H1 (cell line): Measurements from ENCODE around the gene BOD1L2. TPM values are rescaled to one million over a fixed set of nuclear protein-coding genes. Genes with fewer than 3 reads are reported as not detected.

Experiments used
- CTCF ChIA-PET: fragments of 300-600 bp; sonication (Branson Sonifier 250); formaldehyde crosslinking; loops from one replicate; lab custom pipeline; 2021; ENCODE audit not compliant: partially characterized antibody; lab: Charles Lee
- POLR2A ChIA-PET: fragments of 300-600 bp; sonication (Branson Sonifier 250); formaldehyde crosslinking; loops from one replicate; lab custom pipeline; 2021; ENCODE audit warnings: inconsistent platforms; ENCODE audit not compliant: partially characterized antibody; lab: Charles Lee
- DNase-seq, 2 experiments: peaks; one replicate each; pipeline versions ENCODE4 v3.0.0 to v3.0.0-alpha.2; 2010 to 2022; ENCODE audit warnings: low spot score in 2 of 2, low read depth in 1 of 2, mixed read lengths in 1 of 2
- FAIRE-seq: peaks from 2 replicates; lab custom pipeline; 2011; peaks lifted over from hg19 to GRCh38; lab: Jason Lieb, UNC
- H2AFZ ChIP-seq: 2 replicates; pipeline ENCODE4 v1.8.1; 2012; ENCODE audit warnings: low read length, inconsistent platforms
- H2AK5ac ChIP-seq: 2 replicates; pipeline ENCODE4 v1.6.1; 2013; ENCODE audit warnings: low read depth, low read length
- H2BK120ac ChIP-seq: replicated peaks from 2 replicates; pipeline ENCODE3; 2013; ENCODE audit warnings: low read depth, low read length, inconsistent platforms
- H2BK12ac ChIP-seq: 2 replicates; pipeline ENCODE4 v1.6.1; 2013; ENCODE audit warnings: low read depth, low read length
- H2BK15ac ChIP-seq: 2 replicates; pipeline ENCODE4 v1.6.1; 2013; ENCODE audit warnings: low read length
- H2BK20ac ChIP-seq: 2 replicates; pipeline ENCODE4 v1.6.1; 2013; ENCODE audit warnings: low read length
- H2BK5ac ChIP-seq: 2 replicates; pipeline ENCODE4 v1.6.1; 2013; ENCODE audit warnings: low read depth, low read length
- H3K14ac ChIP-seq: 2 replicates; pipeline ENCODE4 v1.6.1; 2013; ENCODE audit warnings: inconsistent platforms; ENCODE audit not compliant: insufficient read length
- H3K18ac ChIP-seq: 2 replicates; pipeline ENCODE4 v1.6.1; 2013; ENCODE audit warnings: low read length; ENCODE audit errors: extremely low read depth
- H3K23ac ChIP-seq: 2 replicates; pipeline ENCODE4 v1.6.1; 2013; ENCODE audit warnings: inconsistent platforms; ENCODE audit not compliant: insufficient read length
- H3K23me2 ChIP-seq: 2 replicates; pipeline ENCODE4 v1.6.1; 2013; ENCODE audit warnings: low read depth, low read length
- H3K27ac ChIP-seq: 2 replicates; pipeline ENCODE4 v1.6.1; 2011; ENCODE audit warnings: low read depth, low read length, inconsistent platforms
- H3K27me3 ChIP-seq, 4 experiments: replicated peaks in 1 of 4; 1 replicate in 1 of 4; 2 replicates in 3 of 4; pipeline versions ENCODE4 v1.6.1 to v1.8.1; 2011 to 2013; ENCODE audit warnings: low read length in 3 of 4, mild to moderate bottlenecking in 3 of 4, inconsistent platforms in 2 of 4, mixed read lengths in 2 of 4, moderate library complexity in 1 of 4; ENCODE audit not compliant: control insufficient read depth in 3 of 4, insufficient read depth in 3 of 4; ENCODE audit errors: extremely low read depth in 1 of 4
- H3K36me3 ChIP-seq, 4 experiments: 2 replicates each; pipeline versions ENCODE4 v1.6.1 to v1.8.1; 2011 to 2013; ENCODE audit warnings: mild to moderate bottlenecking in 4 of 4, low read length in 3 of 4, moderate library complexity in 2 of 4, control low read depth in 1 of 4, inconsistent platforms in 1 of 4; ENCODE audit not compliant: insufficient read depth in 4 of 4, control insufficient read depth in 2 of 4
- H3K4ac ChIP-seq: replicated peaks from 2 replicates; pipeline ENCODE3; 2013; ENCODE audit warnings: low read length, low read depth, mixed read lengths, inconsistent platforms; ENCODE audit not compliant: insufficient read length
- H3K4me1 ChIP-seq, 4 experiments: replicated peaks in 1 of 4; 1 replicate in 1 of 4; 2 replicates in 3 of 4; pipeline versions ENCODE4 v1.6.1 to v1.8.1; 2011 to 2013; ENCODE audit warnings: low read length in 3 of 4, inconsistent platforms in 2 of 4, mixed read lengths in 1 of 4; ENCODE audit not compliant: insufficient read depth in 4 of 4, control insufficient read depth in 3 of 4
- H3K4me2 ChIP-seq, 2 experiments: 2 replicates each; pipeline versions ENCODE4 v1.6.1 to v1.8.1; 2011 to 2013; ENCODE audit warnings: low read depth in 2 of 2, low read length in 2 of 2, control low read depth in 1 of 2, inconsistent platforms in 1 of 2, mild to moderate bottlenecking in 1 of 2; ENCODE audit not compliant: insufficient read depth in 1 of 2
- H3K4me3 ChIP-seq, 4 experiments: fragments of 200-600, 300-600 bp in 1 of 4; sonication (generic), shearing (Covaris generic), sonication (Bioruptor Twin) in 1 of 4; 2 replicates each; pipeline versions ENCODE4 v1.5.1 to v1.8.1; 2011 to 2016; ENCODE audit warnings: low read length in 4 of 4, low read depth in 3 of 4, control low read depth in 2 of 4, inconsistent platforms in 2 of 4, mild to moderate bottlenecking in 2 of 4, mixed read lengths in 1 of 4, moderate library complexity in 1 of 4; ENCODE audit not compliant: insufficient read depth in 2 of 4; ENCODE audit errors: extremely low read depth in 1 of 4
- H3K56ac ChIP-seq: replicated peaks from 2 replicates; pipeline ENCODE3; 2013; ENCODE audit warnings: low read depth, mild to moderate bottlenecking, mixed read lengths, low read length, inconsistent platforms; ENCODE audit not compliant: insufficient read length
- H3K79me1 ChIP-seq: 2 replicates; pipeline ENCODE4 v1.6.1; 2013; ENCODE audit warnings: low read depth, low read length, control low read depth
- H3K79me2 ChIP-seq, 2 experiments: 2 replicates each; pipeline versions ENCODE4 v1.6.1 to v1.8.1; 2012 to 2013; ENCODE audit warnings: low read length in 2 of 2, mild to moderate bottlenecking in 2 of 2, inconsistent platforms in 1 of 2; ENCODE audit not compliant: insufficient read depth in 2 of 2, control insufficient read depth in 1 of 2
- H3K9ac ChIP-seq, 4 experiments: replicated peaks in 1 of 4; 1 replicate in 1 of 4; 2 replicates in 3 of 4; pipeline versions ENCODE4 v1.6.1 to v1.8.1; 2011 to 2013; ENCODE audit warnings: low read depth in 3 of 4, low read length in 3 of 4, control low read depth in 2 of 4, mild to moderate bottlenecking in 2 of 4, moderate library complexity in 2 of 4, inconsistent platforms in 1 of 4; ENCODE audit errors: extremely low read depth in 1 of 4
- H3K9me3 ChIP-seq, 2 experiments: 2 replicates each; pipeline versions ENCODE4 v1.6.1 to v1.8.1; 2012 to 2013; ENCODE audit warnings: mild to moderate bottlenecking in 2 of 2, moderate library complexity in 2 of 2, control low read depth in 1 of 2, inconsistent platforms in 1 of 2, low read depth in 1 of 2, low read length in 1 of 2, mixed read lengths in 1 of 2; ENCODE audit not compliant: insufficient read depth in 2 of 2
- H4K20me1 ChIP-seq, 2 experiments: replicated peaks in 1 of 2; 2 replicates each; pipeline versions ENCODE3 to v1.8.1; 2011 to 2013; ENCODE audit warnings: inconsistent platforms in 2 of 2, low read length in 2 of 2, mild to moderate bottlenecking in 1 of 2; ENCODE audit not compliant: insufficient read depth in 2 of 2, control insufficient read depth in 1 of 2
- H4K5ac ChIP-seq: 2 replicates; pipeline ENCODE4 v1.6.1; 2013; ENCODE audit warnings: low read length, low read depth, mixed read lengths, inconsistent platforms; ENCODE audit not compliant: insufficient read length
- H4K8ac ChIP-seq: 2 replicates; pipeline ENCODE4 v1.8.0; 2013; ENCODE audit warnings: mild to moderate bottlenecking, moderate library complexity, low read length, inconsistent platforms; ENCODE audit not compliant: insufficient read depth; ENCODE audit errors: extremely low read depth
- H4K91ac ChIP-seq: replicated peaks from 2 replicates; pipeline ENCODE3; 2013; ENCODE audit warnings: low read length, mixed read lengths, inconsistent platforms; ENCODE audit not compliant: insufficient read length
- ASH2L ChIP-seq: fragments of 200-600, 300-600 bp; sonication (generic); IDR thresholded peaks from one replicate; pipeline ENCODE4 v1.7.1; 2017; ENCODE audit warnings: low read length
- EGR1 ChIP-seq: IDR thresholded peaks from 2 replicates; pipeline ENCODE4 v1.6.1; 2011; ENCODE audit warnings: low read depth, low read length, borderline replicate concordance
- GABPA ChIP-seq: IDR thresholded peaks from 2 replicates; pipeline ENCODE4 v1.6.1; 2011; ENCODE audit warnings: mild to moderate bottlenecking, low read length, moderate library complexity, borderline replicate concordance; ENCODE audit not compliant: insufficient read depth
- KDM4A ChIP-seq: IDR thresholded peaks from one replicate; pipeline ENCODE4 v1.7.1; 2012; ENCODE audit warnings: low read depth, mild to moderate bottlenecking, moderate library complexity, low read length, inconsistent platforms; ENCODE audit not compliant: severe bottlenecking
- POLR2A ChIP-seq, 2 experiments: IDR thresholded peaks; 1 replicate in 1 of 2; 2 replicates in 1 of 2; pipeline ENCODE4 v1.6.1; 2011; ENCODE audit warnings: low read depth in 2 of 2, low read length in 2 of 2, mild to moderate bottlenecking in 2 of 2; ENCODE audit errors: control extremely low read depth in 1 of 2
- RAD21 ChIP-seq, 2 experiments: IDR thresholded peaks in 1 of 2; conservative IDR thresholded peaks in 1 of 2; 2 replicates each; pipeline ENCODE4 v1.6.1; 2011; ENCODE audit warnings: low read depth in 2 of 2, low read length in 2 of 2, improper control_type of control experiment in 1 of 2, inconsistent platforms in 1 of 2, mild to moderate bottlenecking in 1 of 2, moderate library complexity in 1 of 2
- RBBP5 ChIP-seq: IDR thresholded peaks from 2 replicates; pipeline ENCODE4 v1.7.1; 2012; ENCODE audit warnings: low read depth, mild to moderate bottlenecking, inconsistent platforms, low read length, moderate library complexity, borderline replicate concordance
- YY1 ChIP-seq: IDR thresholded peaks from 2 replicates; pipeline ENCODE4 v1.6.1; 2011; ENCODE audit warnings: low read depth, mild to moderate bottlenecking, low read length
- WGBS, 2 experiments: shearing (Covaris generic) in 1 of 2; methylation state at CpG; one replicate each; pipeline versions ENCODE4 v1.1.6 to v1.1.7; 2013 to 2015; ENCODE audit warnings: low lambda C conversion rate in 2 of 2, mixed read lengths in 2 of 2, inconsistent platforms in 1 of 2, low coverage in 1 of 2, missing lambda C conversion rate in 1 of 2; ENCODE audit not compliant: insufficient replicate concordance in 2 of 2, insufficient coverage in 1 of 2, insufficient read length in 1 of 2; ENCODE audit errors: extremely low coverage in 1 of 2, missing lambda C conversion rate in 1 of 2; 5-methylcytosine and 5-hydroxymethylcytosine counted together
- polyA plus RNA-seq, 7 experiments: library from polyadenylated mRNA; depleted of rRNA in 3 of 7; stranded (reverse) in 5 of 7; unstranded in 2 of 7; fragments of >200 nt in 5 of 7; fragments of 200-250 nt in 2 of 7; gene quantifications; 1 replicate in 5 of 7; 2 replicates in 1 of 7; 4 replicates in 1 of 7; pipeline versions ENCODE4 v1.2.1 to v1.2.3, GENCODE V29; 2011 to 2013; ENCODE audit warnings: missing spikeins in 2 of 7, mixed read lengths in 2 of 7
- total RNA-seq: library from RNA; stranded (reverse); fragmentation: NEBNext Ultra II Directional; extraction: Animal tissue kit (Norgen Biotek cat#: 25700); gene quantifications from 2 replicates; pipeline ENCODE4 v1.2.1, GENCODE V29; 2021
- TF ChIP-seq, protein P1 (sequence below), 3 experiments: IDR thresholded peaks; 1 replicate in 2 of 3; 2 replicates in 1 of 3; pipeline versions ENCODE4 v1.5.1 to v1.6.1; 2011; ENCODE audit warnings: low read length in 3 of 3, mild to moderate bottlenecking in 3 of 3, inconsistent platforms in 2 of 3, low read depth in 1 of 3, moderate library complexity in 1 of 3; ENCODE audit not compliant: insufficient read depth in 1 of 3; ENCODE audit errors: control extremely low read depth in 1 of 3

The BOD1L2 gene
- total and polyA plus RNA-seq, 2 of the 8 experiments (the other 6 are each of a cell fraction or from before 2014, with no cell fraction given) = not detected

DNA sequence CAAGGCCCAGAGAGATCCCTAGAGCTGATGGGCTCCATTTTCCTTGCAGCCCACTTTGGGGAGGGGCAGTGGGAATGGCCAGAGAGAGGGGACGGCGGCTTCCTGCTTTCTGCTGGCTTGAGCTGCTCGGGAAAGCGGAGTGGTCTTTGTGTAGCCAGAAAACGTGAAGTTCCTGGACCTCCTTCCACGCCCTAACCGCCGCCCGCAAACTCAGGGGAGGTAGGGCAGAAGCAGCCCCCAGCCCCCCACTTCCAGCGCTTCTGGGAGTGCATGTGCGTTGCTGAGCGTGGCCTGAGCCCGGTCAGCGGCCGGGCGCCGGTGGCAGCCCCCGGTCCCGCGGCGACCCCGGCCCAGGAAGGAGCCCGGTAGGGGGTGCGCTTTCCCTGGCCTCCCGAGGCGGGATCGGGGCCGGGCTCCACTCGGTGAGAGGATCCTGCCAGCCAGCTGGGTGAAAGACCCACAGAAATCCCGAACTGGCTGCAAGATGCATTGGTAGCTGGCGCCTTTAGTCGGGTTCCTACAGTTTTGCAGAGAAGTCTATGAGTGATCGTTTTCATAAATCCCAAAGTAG is 25.3 kb upstream of the BOD1L2 start:
- H3K27ac ChIP-seq = no peak overlapping the region
- H2BK120ac ChIP-seq = no peak overlapping the region
- H3K14ac ChIP-seq = no peak overlapping the region
- H2BK20ac ChIP-seq = peak overlapping the region; percentile 87; the same call in 1 of the 2 replicates
- H3K56ac ChIP-seq = no peak overlapping the region
- peaks cover 4% of the 10 kb centered on the region for H3K23me2 ChIP-seq
- ChIA-PET CTCF (interaction anchor here (0.6 to 3.0 kb wide), 15 partner anchors 9 to 977 kb away, joined by 3 to 22 read pairs (median 3); no protein-coding TSS in a partner anchor), POLR2A (interaction anchor here (0.6 to 1.3 kb wide), 5 partner anchors 9 to 157 kb away, joined by 3 read pairs; no protein-coding TSS in a partner anchor)
- no peaks in the 10 kb centered on the region for H3K36me3 ChIP-seq
- H3K9ac ChIP-seq = peak overlapping the region in 2 of 4 experiments; percentile 40 to 46; a peak in 4 of 7 replicates
- no peaks in the 10 kb centered on the region for H3K79me1 ChIP-seq
- no peaks in the 10 kb centered on the region for H3K79me2 ChIP-seq
- DNase-seq (peak in 1 of 2 experiments; percentile 79), FAIRE-seq (no peak)
- H3K4me1 ChIP-seq = peaks cover 4 to 14% (median 5%) of the 10 kb centered on the region in 4 experiments; a peak in 4 of 7 replicates
- H3K4me2 ChIP-seq = peak overlapping the region; percentile 74 to 87
- peak overlapping the region; percentile 90; the same call in 1 of the 2 replicates for H2BK5ac ChIP-seq
- H3K18ac ChIP-seq = peak overlapping the region; percentile 81; the same call in 1 of the 2 replicates
- peak overlapping the region; percentile 72 for H4K91ac ChIP-seq
- peak overlapping the region; percentile 89 for H4K8ac ChIP-seq
- no peaks in the 10 kb centered on the region for H3K9me3 ChIP-seq
- no peak overlapping the region for H2BK15ac ChIP-seq
- H3K27me3 ChIP-seq = no peaks in the 10 kb centered on the region; a peak in 2 of 7 replicates
- WGBS, 2 experiments = 6% methylated on average over 32 of the region's 33 CpGs; no CpG with 5 or more reads in 1 of the 2 experiments
- H3K4ac ChIP-seq = no peak overlapping the region
- H4K5ac ChIP-seq = peak overlapping the region; percentile 67
- H2BK12ac ChIP-seq = peak overlapping the region; percentile 63; the same call in 1 of the 2 replicates
- H3K4me3 ChIP-seq = peak overlapping the region; percentile 34 to 58 (median 45)
- no peak overlapping the region for H2AK5ac ChIP-seq
- no peaks in the 10 kb centered on the region for H4K20me1 ChIP-seq
- no peak overlapping the region for H3K23ac ChIP-seq
- peak overlapping the region; percentile 99 for H2AFZ ChIP-seq
- TF ChIP-seq GABPA (0 out of 2 replicates have a peak, but pooled peaks have one; percentile 11), POLR2A (IDR thresholded peaks at IDR 0.05; ENCODE audit: control extremely low read depth in 1 of 2, low read depth in 2 of 2, low read length in 2 of 2) (peak in 1 of 2 experiments; percentile 39; a peak in 1 of 3 replicates), RBBP5 (peak; percentile 95; the same call in 1 of the 2 replicates), EGR1 (no peak), ASH2L (peak; percentile 65), YY1 (peak; percentile 64; the same call in 1 of the 2 replicates), KDM4A (peak; percentile 86), RAD21 (IDR thresholded peaks at IDR 0.05 in 1 of 2, conservative IDR thresholded peaks at IDR 0.05 in 1 of 2; ENCODE audit: low read depth in 2 of 2, low read length in 2 of 2) (peak in 1 of 2 experiments; percentile 57; a peak in 3 of 4 replicates)
- TF ChIP-seq, protein P1, sequence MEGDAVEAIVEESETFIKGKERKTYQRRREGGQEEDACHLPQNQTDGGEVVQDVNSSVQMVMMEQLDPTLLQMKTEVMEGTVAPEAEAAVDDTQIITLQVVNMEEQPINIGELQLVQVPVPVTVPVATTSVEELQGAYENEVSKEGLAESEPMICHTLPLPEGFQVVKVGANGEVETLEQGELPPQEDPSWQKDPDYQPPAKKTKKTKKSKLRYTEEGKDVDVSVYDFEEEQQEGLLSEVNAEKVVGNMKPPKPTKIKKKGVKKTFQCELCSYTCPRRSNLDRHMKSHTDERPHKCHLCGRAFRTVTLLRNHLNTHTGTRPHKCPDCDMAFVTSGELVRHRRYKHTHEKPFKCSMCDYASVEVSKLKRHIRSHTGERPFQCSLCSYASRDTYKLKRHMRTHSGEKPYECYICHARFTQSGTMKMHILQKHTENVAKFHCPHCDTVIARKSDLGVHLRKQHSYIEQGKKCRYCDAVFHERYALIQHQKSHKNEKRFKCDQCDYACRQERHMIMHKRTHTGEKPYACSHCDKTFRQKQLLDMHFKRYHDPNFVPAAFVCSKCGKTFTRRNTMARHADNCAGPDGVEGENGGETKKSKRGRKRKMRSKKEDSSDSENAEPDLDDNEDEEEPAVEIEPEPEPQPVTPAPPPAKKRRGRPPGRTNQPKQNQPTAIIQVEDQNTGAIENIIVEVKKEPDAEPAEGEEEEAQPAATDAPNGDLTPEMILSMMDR (IDR thresholded peaks at IDR 0.05; ENCODE audit: control extremely low read depth in 1 of 3, insufficient read depth in 1 of 3, low read depth in 1 of 3, low read length in 3 of 3) = peak; percentile 20 to 27 (median 27)
